Neuron (in vitro differentiated cells): ENCODE results near the gene STK4.

Experiments
- H2AFZ ChIP-seq: one replicate; pipeline ENCODE4 v1.6.1; 2013; ENCODE audit warnings: low read depth, mild to moderate bottlenecking, inconsistent platforms, low read length, moderate library complexity
- H3K27me3 ChIP-seq: one replicate; pipeline ENCODE4 v1.6.1; 2013; ENCODE audit warnings: low read length; ENCODE audit not compliant: insufficient read depth
- H3K36me3 ChIP-seq: one replicate; pipeline ENCODE4 v1.6.1; 2013; ENCODE audit warnings: low read length; ENCODE audit not compliant: insufficient read depth
- H3K4me1 ChIP-seq: one replicate; pipeline ENCODE4 v1.6.1; 2013; ENCODE audit warnings: low read length; ENCODE audit not compliant: insufficient read depth
- H3K4me3 ChIP-seq: 2 replicates; pipeline ENCODE4 v1.5.1; 2013; ENCODE audit warnings: mild to moderate bottlenecking, low read length, moderate library complexity
- H3K9me3 ChIP-seq: one replicate; pipeline ENCODE4 v1.6.1; 2013; ENCODE audit warnings: low read length

The STK4 gene

DNA sequence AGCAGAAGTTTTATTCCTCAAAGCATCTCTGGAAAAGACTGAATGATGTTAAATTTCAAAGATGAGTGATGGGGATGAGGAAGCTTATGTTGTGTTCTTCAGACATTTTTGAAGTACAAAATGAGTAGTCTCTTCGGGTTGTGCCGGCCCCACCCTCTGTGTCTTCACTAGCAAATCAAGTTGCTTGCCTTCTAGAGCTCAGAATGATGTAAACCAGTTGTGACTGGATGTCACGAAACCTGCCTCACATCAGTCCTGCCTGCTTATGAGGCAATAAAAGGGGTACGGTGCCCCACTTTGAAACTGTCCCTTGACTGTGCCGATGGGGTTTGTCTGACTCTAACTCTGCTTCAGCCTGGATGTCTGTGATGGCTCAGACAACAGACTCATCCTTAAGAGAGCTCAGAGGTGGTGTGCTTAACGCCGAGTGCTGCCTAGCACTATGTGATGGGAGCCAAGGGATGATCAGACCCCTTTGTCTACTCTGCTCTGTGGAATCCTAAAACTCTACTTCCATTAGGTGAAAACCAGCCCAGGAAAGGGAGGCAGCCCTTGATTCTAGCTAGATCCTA lies 25.1 kb upstream of the STK4 start:
- H3K4me1 ChIP-seq, result no peaks in the 10 kb centered on the region
- no peak overlapping the region for H2AFZ ChIP-seq
- H3K36me3 ChIP-seq, result peaks cover 44% of the 10 kb centered on the region
- no peak overlapping the region for H3K4me3 ChIP-seq
- H3K9me3 ChIP-seq, result no peaks in the 10 kb centered on the region
- no peaks in the 10 kb centered on the region for H3K27me3 ChIP-seq

DNA sequence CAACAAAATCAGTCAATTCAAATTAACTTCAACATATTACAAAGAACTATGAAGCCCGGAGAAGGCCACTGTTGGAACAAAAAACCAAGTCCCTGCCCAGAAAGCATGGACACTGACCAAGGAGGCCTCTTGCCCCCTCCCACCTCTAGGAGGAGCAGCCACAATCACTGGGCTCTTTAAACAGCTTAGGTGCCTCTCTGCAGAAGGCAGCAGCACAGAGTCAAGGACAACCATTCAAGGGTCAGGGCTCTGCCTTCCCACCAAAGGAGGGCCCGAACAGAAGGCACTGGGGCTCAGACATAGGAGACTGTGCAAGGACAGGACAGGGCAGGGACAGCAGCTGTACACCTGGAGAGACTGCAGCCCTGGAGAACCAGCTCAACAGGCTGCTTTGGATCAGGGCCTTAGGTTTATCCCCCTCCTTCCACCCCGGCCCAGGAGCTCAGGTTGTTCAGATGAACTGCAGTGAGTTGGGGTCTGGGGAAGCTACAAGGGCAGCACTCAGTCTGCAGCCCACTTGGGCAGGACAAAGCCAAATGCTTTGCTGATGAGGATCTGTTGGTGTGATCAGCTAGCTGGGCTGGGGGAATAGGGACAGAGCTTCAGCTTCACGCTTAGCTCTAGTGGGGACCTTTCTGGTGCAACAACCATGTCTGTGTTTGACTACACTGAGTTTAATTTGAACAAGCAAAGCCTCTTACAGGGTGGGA lies 23.9 kb upstream of the STK4 start:
- no peaks in the 10 kb centered on the region for H3K4me1 ChIP-seq
- H2AFZ ChIP-seq, result no peak overlapping the region
- peaks cover 50% of the 10 kb centered on the region for H3K36me3 ChIP-seq
- H3K9me3 ChIP-seq, result no peaks in the 10 kb centered on the region
- no peaks in the 10 kb centered on the region for H3K27me3 ChIP-seq
- no peak overlapping the region for H3K4me3 ChIP-seq

DNA sequence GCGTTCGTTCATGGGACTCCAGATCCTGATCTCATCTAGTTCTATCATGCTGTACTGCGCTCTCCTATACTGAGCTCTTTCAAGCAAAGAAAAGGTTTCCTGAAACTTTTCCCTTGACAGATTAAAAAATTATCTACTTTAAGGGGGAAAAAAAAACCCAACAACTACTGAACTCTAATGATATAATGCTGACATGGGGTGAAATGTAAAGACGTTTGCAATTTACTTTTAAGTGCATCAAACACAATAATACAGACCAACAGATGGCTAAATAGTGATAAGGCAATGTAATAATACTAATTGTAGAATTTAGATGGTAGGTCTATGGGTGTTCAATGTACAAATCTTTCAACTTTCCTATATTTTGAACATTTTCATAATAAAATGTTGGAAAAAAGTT lies 22.5 kb upstream of the STK4 start:
- Histone ChIP-seq H2AFZ (no peak overlapping the region), H3K9me3 (no peaks in the 10 kb centered on the region), H3K4me3 (no peak overlapping the region), H3K27me3 (no peaks in the 10 kb centered on the region), H3K36me3 (peaks cover 60% of the 10 kb centered on the region), H3K4me1 (no peaks in the 10 kb centered on the region)

DNA sequence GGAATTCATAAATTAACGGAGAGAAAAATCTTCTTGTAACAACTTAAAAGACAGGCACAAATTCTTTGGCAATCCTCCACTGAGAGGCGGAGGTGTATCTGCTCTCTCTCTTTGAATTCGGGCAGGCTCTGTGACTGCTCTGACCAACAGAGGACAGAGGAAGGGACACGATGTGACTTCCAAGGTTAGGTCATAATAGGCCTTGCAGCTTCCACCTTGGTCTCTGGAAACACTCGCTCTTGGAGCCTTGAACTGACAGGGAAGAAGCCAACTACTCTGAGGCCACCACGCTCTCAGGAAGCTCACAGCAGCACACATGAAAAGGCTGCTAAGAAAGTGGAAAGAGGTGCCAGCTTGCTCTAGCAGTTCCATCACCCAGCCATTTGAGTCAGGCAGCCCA lies 21.1 kb upstream of the STK4 start:
- Histone ChIP-seq H2AFZ (no peak overlapping the region), H3K36me3 (peaks cover 70% of the 10 kb centered on the region), H3K4me1 (no peaks in the 10 kb centered on the region), H3K27me3 (no peaks in the 10 kb centered on the region), H3K9me3 (no peaks in the 10 kb centered on the region), H3K4me3 (no peak overlapping the region)

DNA sequence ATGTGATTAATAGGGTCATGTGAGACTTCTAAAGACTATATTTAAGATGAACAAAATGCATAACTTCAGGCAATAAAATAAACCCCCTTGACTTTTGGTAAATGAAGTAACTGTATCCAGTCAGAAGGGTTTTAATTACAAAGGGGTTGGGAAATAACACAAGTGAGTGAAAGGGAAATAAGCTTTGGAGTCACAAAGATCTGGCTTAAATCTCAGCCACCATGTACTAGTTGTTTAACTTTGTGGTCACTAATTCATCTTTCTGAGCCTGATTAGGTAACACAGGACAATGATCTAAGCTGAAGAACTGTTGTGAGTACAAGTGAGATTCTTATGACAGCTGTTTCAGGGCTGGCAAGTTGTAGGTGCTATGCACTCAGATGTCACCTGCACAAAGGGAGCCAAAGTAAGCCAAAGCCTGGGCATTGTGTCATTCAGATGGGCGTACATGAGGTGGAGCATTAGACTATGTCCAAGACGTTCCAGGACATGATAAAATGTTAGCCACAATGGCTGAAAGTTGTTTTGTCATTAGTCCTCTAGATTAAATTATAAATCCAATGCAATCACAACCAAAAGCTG lies 19.9 kb upstream of the STK4 start:
- H2AFZ ChIP-seq, result no peak overlapping the region
- H3K36me3 ChIP-seq, result peaks cover 74% of the 10 kb centered on the region
- H3K27me3 ChIP-seq, result no peaks in the 10 kb centered on the region
- H3K9me3 ChIP-seq, result no peaks in the 10 kb centered on the region
- no peaks in the 10 kb centered on the region for H3K4me1 ChIP-seq
- no peak overlapping the region for H3K4me3 ChIP-seq

DNA sequence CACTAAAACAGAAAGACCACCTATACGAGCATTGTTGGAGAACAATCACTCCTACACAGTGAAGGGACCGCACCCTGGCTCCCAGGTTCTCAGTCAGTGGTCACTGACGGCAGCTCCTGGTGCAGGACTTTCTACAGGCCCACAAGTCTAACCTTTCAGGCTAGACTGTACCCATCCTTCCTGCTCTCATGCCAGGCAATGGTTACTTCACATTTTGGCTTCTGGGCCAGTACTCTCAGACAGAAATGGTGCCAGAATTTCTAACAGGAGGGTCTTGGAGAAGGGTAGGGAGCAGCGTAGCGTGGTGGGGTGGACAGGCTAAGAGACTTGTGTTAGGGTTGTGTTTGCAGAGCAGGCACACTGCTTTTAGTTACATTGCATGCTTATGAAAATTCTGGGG lies 18.2 kb upstream of the STK4 start:
- H3K4me1 ChIP-seq, result no peaks in the 10 kb centered on the region
- H3K27me3 ChIP-seq, result no peaks in the 10 kb centered on the region
- peaks cover 80% of the 10 kb centered on the region for H3K36me3 ChIP-seq

DNA sequence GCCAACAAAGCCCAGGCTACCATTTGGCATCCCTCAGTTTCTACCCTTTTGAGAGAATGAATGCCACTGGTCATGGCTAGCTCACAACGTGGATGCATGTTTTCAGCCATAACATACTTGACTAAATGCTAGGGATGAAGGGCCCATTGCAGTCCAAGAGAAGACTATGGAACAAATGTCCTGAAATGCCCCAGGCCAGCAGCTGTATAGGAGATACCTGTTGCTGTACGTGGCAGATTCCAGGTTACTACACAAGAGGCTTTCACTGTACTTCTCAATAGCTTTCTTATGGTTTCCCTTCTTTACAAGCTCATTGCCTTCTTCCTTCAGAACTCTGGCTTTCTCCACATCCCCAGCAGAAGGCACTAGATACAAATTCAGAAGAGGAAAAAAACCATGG lies 17.8 kb upstream of the STK4 start:
- H3K4me3 ChIP-seq, result no peak overlapping the region
- H3K27me3 ChIP-seq, result no peaks in the 10 kb centered on the region
- no peaks in the 10 kb centered on the region for H3K4me1 ChIP-seq
- H2AFZ ChIP-seq, result no peak overlapping the region
- peaks cover 80% of the 10 kb centered on the region for H3K36me3 ChIP-seq
- H3K9me3 ChIP-seq, result no peaks in the 10 kb centered on the region

More for the DNA sequence above, 18.2 kb upstream of the STK4 start:
- Histone ChIP-seq H2AFZ (no peak overlapping the region), H3K4me3 (no peak overlapping the region), H3K9me3 (no peaks in the 10 kb centered on the region)

DNA sequence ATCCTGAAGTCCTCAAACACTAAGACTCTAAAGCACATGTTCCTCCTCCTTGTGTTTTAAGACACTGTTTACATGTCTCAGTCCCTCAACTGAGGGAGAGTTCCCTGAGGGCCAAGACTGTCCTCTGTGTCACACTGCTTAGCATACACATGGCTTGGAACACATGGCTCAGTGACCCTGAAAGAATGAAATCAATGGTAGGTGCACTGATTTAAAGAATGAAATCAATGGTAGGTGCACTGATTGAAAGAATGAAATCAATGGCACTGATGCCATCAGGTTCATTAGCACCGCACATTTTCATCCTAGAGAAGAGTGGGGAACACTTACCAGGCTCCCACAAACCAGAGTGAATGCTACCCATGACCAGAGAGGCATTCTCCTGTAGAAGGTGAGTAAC lies 15.9 kb upstream of the STK4 start:
- Histone ChIP-seq H3K36me3 (peaks cover 89% of the 10 kb centered on the region), H3K4me3 (no peak overlapping the region), H3K27me3 (no peaks in the 10 kb centered on the region), H3K9me3 (no peaks in the 10 kb centered on the region), H2AFZ (no peak overlapping the region), H3K4me1 (no peaks in the 10 kb centered on the region)

DNA sequence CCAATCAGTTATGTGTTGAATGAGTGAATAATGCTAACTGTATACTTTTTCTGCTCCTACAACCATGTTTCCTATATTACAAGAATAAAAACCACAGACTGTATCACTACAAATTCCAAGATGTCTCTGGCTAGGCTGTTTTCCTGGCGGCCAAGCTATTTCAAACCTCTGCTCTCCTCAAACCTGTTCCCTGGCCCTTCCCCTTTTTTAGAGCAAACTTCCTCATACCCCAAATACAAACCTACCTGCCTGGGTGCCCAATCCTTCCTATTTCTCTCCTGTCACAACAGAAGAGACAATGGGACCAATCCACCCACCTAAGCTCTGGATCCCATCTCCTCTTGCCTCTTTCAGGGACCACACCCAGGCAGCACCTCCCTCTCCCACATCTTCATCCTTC lies 13.6 kb upstream of the STK4 start:
- no peaks in the 10 kb centered on the region for H3K27me3 ChIP-seq
- peaks cover 81% of the 10 kb centered on the region for H3K36me3 ChIP-seq
- H3K4me1 ChIP-seq, result no peaks in the 10 kb centered on the region
- no peak overlapping the region for H3K4me3 ChIP-seq
- H2AFZ ChIP-seq, result no peak overlapping the region
- no peaks in the 10 kb centered on the region for H3K9me3 ChIP-seq

DNA sequence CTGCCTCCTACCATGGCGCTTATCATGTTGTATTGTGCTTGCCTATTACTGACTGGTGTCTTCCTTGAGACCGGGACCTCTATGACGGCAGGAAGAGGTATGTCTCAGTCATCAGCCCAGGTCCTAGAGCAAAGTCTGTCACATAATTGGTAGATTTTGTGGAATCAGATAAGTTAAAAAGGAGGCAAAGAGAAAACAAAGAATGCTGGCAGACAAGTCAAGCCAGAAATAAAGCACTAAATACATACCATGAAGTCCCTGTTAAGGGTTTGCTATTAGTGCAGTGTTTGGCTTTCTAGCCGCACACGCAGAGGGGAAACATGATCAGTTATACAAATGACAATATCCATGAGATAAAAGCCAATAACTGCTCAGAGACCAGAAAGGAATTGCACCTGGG lies 12.1 kb upstream of the STK4 start:
- Histone ChIP-seq H3K4me1 (peaks cover 10% of the 10 kb centered on the region), H3K36me3 (peaks cover 66% of the 10 kb centered on the region), H3K9me3 (no peaks in the 10 kb centered on the region), H3K27me3 (no peaks in the 10 kb centered on the region), H2AFZ (no peak overlapping the region), H3K4me3 (no peak overlapping the region)

DNA sequence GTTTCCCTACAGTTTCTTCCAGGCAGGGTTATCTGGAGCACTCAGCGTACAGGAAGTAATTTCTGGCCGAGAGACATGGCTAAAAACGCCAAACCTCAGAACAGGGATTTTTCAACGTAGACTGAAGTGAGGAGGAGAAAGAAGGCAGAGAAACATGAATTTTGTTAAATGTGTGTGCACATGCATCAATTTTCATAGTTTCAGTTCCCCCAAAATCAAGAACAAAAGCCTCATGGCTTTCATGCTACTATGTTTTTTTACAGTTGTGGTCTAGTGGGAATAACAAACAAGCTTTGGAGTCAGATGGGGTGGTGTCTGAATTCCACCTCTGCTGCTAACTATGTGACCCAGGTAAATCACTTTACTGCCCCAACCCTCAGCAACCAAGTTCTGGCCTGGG lies 11.0 kb upstream of the STK4 start:
- Histone ChIP-seq H3K36me3 (peaks cover 60% of the 10 kb centered on the region), H3K27me3 (no peaks in the 10 kb centered on the region), H3K9me3 (no peaks in the 10 kb centered on the region), H2AFZ (no peak overlapping the region), H3K4me1 (peaks cover 13% of the 10 kb centered on the region), H3K4me3 (no peak overlapping the region)

DNA sequence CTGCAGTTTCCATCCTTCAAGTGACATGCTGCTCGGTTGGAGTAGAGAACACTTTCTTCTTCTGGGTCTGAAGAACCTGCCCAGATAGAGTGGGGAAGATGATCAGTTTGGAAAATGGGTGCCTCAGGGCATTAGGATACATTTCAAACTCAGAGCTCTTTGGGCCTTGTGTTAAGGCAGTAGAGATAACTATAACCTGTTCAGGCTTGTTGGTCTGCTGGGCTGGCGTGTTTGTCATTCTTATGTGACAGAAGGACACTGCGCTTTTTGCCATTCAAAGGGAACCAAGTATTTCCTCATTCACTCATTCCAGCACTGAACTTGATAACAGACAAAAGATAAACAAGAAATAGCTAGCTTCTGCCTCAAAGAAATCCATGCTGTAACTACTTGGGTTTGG lies 9.9 kb upstream of the STK4 start:
- no peaks in the 10 kb centered on the region for H3K27me3 ChIP-seq
- peaks cover 17% of the 10 kb centered on the region for H3K4me1 ChIP-seq
- no peak overlapping the region for H2AFZ ChIP-seq
- no peaks in the 10 kb centered on the region for H3K9me3 ChIP-seq
- H3K36me3 ChIP-seq, result peaks cover 49% of the 10 kb centered on the region
- no peak overlapping the region for H3K4me3 ChIP-seq

DNA sequence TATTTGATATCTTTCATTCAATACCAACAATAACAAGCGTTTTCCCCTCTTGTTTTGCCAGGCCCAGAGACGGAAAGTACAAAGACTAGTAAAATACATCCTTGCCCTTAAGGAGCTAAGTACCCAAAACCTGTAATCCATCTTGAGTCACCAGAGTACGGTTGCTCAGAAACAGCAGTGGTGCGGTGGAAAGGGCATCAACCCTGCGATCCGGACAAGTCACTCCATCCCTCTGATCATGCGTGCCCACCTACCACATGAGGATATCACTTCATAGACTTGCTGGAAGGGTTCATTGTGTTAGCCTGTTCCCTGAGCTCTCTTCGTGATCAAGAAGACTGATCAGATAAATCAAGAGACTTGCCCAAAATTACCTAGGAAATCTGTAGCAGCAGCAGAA lies 8.0 kb upstream of the STK4 start:
- no peak overlapping the region for H3K4me3 ChIP-seq
- no peaks in the 10 kb centered on the region for H3K27me3 ChIP-seq
- H2AFZ ChIP-seq, result no peak overlapping the region
- peaks cover 31% of the 10 kb centered on the region for H3K36me3 ChIP-seq
- H3K9me3 ChIP-seq, result no peaks in the 10 kb centered on the region
- peaks cover 17% of the 10 kb centered on the region for H3K4me1 ChIP-seq
